Tibial nerve (tissue), 3 donors: ENCODE data around the gene JAKMIP2.

Experiments used
- POLR2A ChIP-seq, 2 donors: fragments of 450-650 bp; IDR thresholded peaks; one replicate each; pipeline ENCODE4 v1.6.1; 2017; ENCODE audit warnings: antibody characterized with exemption in 2 of 2, mild to moderate bottlenecking in 2 of 2, moderate library complexity in 2 of 2
- TF ChIP-seq, protein P1 (sequence below), 5 experiments: fragments of 200-600 bp in 3 of 5; fragments of 450-650 bp in 2 of 5; sonication (generic) in 3 of 5; IDR thresholded peaks; one replicate each; pipeline ENCODE4 v1.5.1; 2016 to 2019; ENCODE audit warnings: antibody characterized with exemption in 5 of 5, mild to moderate bottlenecking in 3 of 5, moderate library complexity in 2 of 5

DNA sequence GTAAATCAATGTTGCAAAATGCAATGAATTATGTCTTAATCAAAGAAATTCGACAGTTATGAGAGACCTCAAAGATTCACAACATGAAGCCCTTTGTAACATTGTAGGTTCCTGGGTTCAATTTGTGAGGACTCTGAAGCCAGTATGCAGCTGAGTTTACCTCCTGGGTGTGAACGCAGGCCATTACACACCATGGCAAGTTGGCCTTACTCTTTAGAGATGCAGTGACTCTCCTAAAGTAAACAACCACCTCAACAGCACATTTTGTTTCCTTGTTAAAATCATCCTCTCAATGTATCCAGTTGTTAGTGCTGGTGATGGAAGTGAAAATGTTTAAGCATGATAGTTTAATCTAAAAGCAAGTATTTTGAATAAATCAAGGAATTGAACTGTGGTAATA, 73.8 kb downstream of the JAKMIP2 start:
- no peak for TF ChIP-seq POLR2A (IDR thresholded peaks at IDR 0.05)
- TF ChIP-seq, protein P1, sequence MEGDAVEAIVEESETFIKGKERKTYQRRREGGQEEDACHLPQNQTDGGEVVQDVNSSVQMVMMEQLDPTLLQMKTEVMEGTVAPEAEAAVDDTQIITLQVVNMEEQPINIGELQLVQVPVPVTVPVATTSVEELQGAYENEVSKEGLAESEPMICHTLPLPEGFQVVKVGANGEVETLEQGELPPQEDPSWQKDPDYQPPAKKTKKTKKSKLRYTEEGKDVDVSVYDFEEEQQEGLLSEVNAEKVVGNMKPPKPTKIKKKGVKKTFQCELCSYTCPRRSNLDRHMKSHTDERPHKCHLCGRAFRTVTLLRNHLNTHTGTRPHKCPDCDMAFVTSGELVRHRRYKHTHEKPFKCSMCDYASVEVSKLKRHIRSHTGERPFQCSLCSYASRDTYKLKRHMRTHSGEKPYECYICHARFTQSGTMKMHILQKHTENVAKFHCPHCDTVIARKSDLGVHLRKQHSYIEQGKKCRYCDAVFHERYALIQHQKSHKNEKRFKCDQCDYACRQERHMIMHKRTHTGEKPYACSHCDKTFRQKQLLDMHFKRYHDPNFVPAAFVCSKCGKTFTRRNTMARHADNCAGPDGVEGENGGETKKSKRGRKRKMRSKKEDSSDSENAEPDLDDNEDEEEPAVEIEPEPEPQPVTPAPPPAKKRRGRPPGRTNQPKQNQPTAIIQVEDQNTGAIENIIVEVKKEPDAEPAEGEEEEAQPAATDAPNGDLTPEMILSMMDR (IDR thresholded peaks at IDR 0.05): no peak
